ENCODE data around the gene WDR83. TPM values are rescaled to one million over a fixed set of nuclear protein-coding genes. Genes with fewer than 3 reads are reported as not detected.

WDR83 gene
- total and polyA plus RNA-seq, 2 of the 8 experiments (the other 6 are each of a cell fraction or from before 2014, with no cell fraction given) = 12.6 to 15.3 TPM

DNA sequence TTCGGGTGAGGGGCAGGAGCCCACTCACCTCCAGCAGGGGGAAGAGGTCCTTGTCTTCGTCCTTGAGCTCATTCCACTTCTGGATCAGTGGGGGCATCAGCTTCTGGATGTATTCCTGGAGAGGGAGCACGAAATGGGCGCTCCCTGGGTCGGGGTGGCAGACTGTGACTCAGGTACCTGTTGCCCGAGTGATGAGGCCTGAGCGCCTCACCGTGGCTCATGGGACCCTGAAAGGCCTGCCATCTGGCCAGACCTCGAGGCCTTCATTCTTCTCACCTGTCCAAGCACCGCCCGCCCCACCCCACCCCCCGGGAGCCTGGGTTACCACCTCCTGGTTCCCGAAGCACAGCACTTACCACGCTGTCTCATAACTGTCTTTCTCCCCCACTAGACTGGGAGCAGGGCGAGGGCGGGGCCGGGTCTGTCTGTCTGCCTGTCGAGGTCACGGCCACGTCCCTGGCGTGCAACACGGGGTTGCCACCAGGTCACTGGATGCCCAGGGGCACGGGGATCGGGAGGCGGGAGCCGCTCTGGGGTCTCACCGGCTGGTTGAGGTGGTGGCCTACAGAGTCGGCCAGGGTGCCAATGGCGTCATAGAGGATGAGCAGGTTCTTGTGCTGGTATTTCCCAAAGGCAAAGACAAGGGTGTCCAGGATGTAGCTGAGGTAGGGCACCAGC is 39.2 kb downstream of the WDR83 start:
- H3K4me1 ChIP-seq (replicated peaks in 1 of 4; ENCODE audit: control insufficient read depth in 3 of 4, insufficient read depth in 4 of 4, low read length in 3 of 4) = peaks cover 0 to 5% (median 2%) of the 10 kb centered on the region in 4 experiments; a peak in 2 of 7 replicates
- H2AFZ ChIP-seq (ENCODE audit: low read length) = no peak overlapping the region
- no peak overlapping the region for H3K56ac ChIP-seq (replicated peaks; ENCODE audit: insufficient read length, low read depth, low read length)
- no peak overlapping the region for H3K9ac ChIP-seq (replicated peaks in 1 of 4; ENCODE audit: extremely low read depth in 1 of 4, low read depth in 3 of 4, low read length in 3 of 4)
- H3K23ac ChIP-seq (ENCODE audit: insufficient read length) = no peak overlapping the region
- 0 out of 2 replicates have a peak, but pooled peaks have one; percentile 6 for TF ChIP-seq POLR2AphosphoS5 (IDR thresholded peaks at IDR 0.05; ENCODE audit: low read depth, low read length)
- no peak for TF ChIP-seq ZNF274 (IDR thresholded peaks at IDR 0.05; ENCODE audit: borderline replicate concordance, extremely low read depth, low read length)
- H3K4me3 ChIP-seq (ENCODE audit: extremely low read depth in 1 of 4, insufficient read depth in 2 of 4, low read depth in 3 of 4, low read length in 4 of 4) = no peak overlapping the region
- H4K91ac ChIP-seq (replicated peaks; ENCODE audit: insufficient read length, low read length) = no peak overlapping the region
- H3K9me3 ChIP-seq (ENCODE audit: insufficient read depth in 2 of 2, low read depth in 1 of 2, low read length in 1 of 2) = no peaks in the 10 kb centered on the region
- no peak overlapping the region for H3K18ac ChIP-seq (ENCODE audit: extremely low read depth, low read length)
- H2AK5ac ChIP-seq (ENCODE audit: low read depth, low read length) = no peak overlapping the region
- ChIA-PET POLR2A (ENCODE audit: partially characterized antibody) (interaction anchor here (1.0 to 6.7 kb wide), 5 partner anchors 9 to 59 kb away, joined by 3 to 50 read pairs (median 3); partner anchors contain the start of genes FBXW9, MAN2B1 and WDR83), CTCF (ENCODE audit: partially characterized antibody) (interaction anchor here (0.7 to 1.4 kb wide), 4 partner anchors 9 to 142 kb away, joined by 3 to 4 read pairs (median 4); partner anchors contain the start of gene FBXW9)
- no peaks in the 10 kb centered on the region for H3K27me3 ChIP-seq (replicated peaks in 1 of 4; ENCODE audit: control insufficient read depth in 3 of 4, extremely low read depth in 1 of 4, insufficient read depth in 3 of 4, low read length in 3 of 4)
- no peak overlapping the region for H4K5ac ChIP-seq (ENCODE audit: insufficient read length, low read depth, low read length)
- H3K4me2 ChIP-seq (ENCODE audit: insufficient read depth in 1 of 2, low read depth in 2 of 2, low read length in 2 of 2) = no peak overlapping the region
- FAIRE-seq (no peak), DNase-seq (ENCODE audit: low read depth in 1 of 2, low spot score in 2 of 2) (no peak)
- H3K36me3 ChIP-seq (ENCODE audit: control insufficient read depth in 2 of 4, insufficient read depth in 4 of 4, low read length in 3 of 4) = peaks cover 41 to 77% (median 68%) of the 10 kb centered on the region in 4 experiments
- H3K79me1 ChIP-seq (ENCODE audit: low read depth, low read length) = no peaks in the 10 kb centered on the region
- no peaks in the 10 kb centered on the region for H3K79me2 ChIP-seq (ENCODE audit: control insufficient read depth in 1 of 2, insufficient read depth in 2 of 2, low read length in 2 of 2)
- H2BK20ac ChIP-seq (ENCODE audit: low read length) = no peak overlapping the region
- H3K23me2 ChIP-seq (ENCODE audit: low read depth, low read length) = no peaks in the 10 kb centered on the region
- no peak overlapping the region for H2BK12ac ChIP-seq (ENCODE audit: low read depth, low read length)
- H4K8ac ChIP-seq (ENCODE audit: extremely low read depth, insufficient read depth, low read length) = peak overlapping the region; percentile 76; the same call in 1 of the 2 replicates
- 92% methylated on average over 26 of the region's 29 CpGs; no CpG with 5 or more reads in 1 of the 2 experiments for WGBS, 2 experiments (ENCODE audit: extremely low coverage in 1 of 2, insufficient coverage in 1 of 2, insufficient read length in 1 of 2, insufficient replicate concordance in 2 of 2, low coverage in 1 of 2, low lambda C conversion rate in 2 of 2, missing lambda C conversion rate in 1 of 2)
- H2BK120ac ChIP-seq (replicated peaks; ENCODE audit: low read depth, low read length) = no peak overlapping the region
- H2BK15ac ChIP-seq (ENCODE audit: low read length) = no peak overlapping the region
- peaks cover 4 to 15% of the 10 kb centered on the region in 2 experiments for H4K20me1 ChIP-seq (replicated peaks in 1 of 2; ENCODE audit: control insufficient read depth in 1 of 2, insufficient read depth in 2 of 2, low read length in 2 of 2)
- no peak overlapping the region for H2BK5ac ChIP-seq (ENCODE audit: low read depth, low read length)
- H3K4ac ChIP-seq (replicated peaks; ENCODE audit: insufficient read length, low read depth, low read length) = no peak overlapping the region
- no peak overlapping the region for H3K27ac ChIP-seq (ENCODE audit: low read depth, low read length)
- H3K14ac ChIP-seq (ENCODE audit: insufficient read length) = no peak overlapping the region

Data from H1 (cell line).